GM12878 (cell line): ENCODE results near the gene PPM1E.

Experiments used
- ASH2L ChIP-seq: fragments of 300-600, 200-600 bp; sonication (generic); IDR thresholded peaks from 2 replicates; pipeline ENCODE4 v1.6.1; 2017; ENCODE audit warnings: low read depth, mild to moderate bottlenecking, borderline replicate concordance
- CHD2 ChIP-seq: IDR thresholded peaks from 2 replicates; pipeline ENCODE4 v1.6.1; 2011; ENCODE audit warnings: low read depth, low read length, improper control_type of control experiment, borderline replicate concordance
- CHD4 ChIP-seq: fragments of 200-600 bp; sonication (generic); IDR thresholded peaks from 2 replicates; pipeline ENCODE4 v1.6.1; 2016; ENCODE audit warnings: mild to moderate bottlenecking
- EZH2 ChIP-seq: IDR thresholded peaks from 2 replicates; pipeline ENCODE4 v1.6.1; 2012; ENCODE audit warnings: low read depth, mild to moderate bottlenecking, control low read depth, inconsistent platforms, low read length, borderline replicate concordance; ENCODE audit not compliant: control insufficient read depth
- NFYB ChIP-seq: IDR thresholded peaks from 2 replicates; pipeline ENCODE4 v1.6.1; 2011; ENCODE audit warnings: low read depth, mild to moderate bottlenecking, low read length, improper control_type of control experiment, moderate library complexity; ENCODE audit not compliant: insufficient read depth
- POLR2A ChIP-seq: IDR thresholded peaks from 2 replicates; pipeline ENCODE4 v1.6.1; 2011; ENCODE audit warnings: low read depth, mild to moderate bottlenecking, low read length
- POLR2AphosphoS5 ChIP-seq: IDR thresholded peaks from 2 replicates; pipeline ENCODE4 v1.6.1; 2011; ENCODE audit warnings: mild to moderate bottlenecking, low read length, inconsistent platforms
- SIX5 ChIP-seq: IDR thresholded peaks from 2 replicates; pipeline ENCODE4 v1.6.1; 2011; ENCODE audit warnings: mild to moderate bottlenecking, low read depth, low read length, moderate library complexity; ENCODE audit not compliant: severe bottlenecking
- ZNF207 ChIP-seq: fragments of 450-650 bp; IDR thresholded peaks from 2 replicates; pipeline ENCODE4 v1.6.1; 2014; ENCODE audit warnings: antibody characterized with exemption, mild to moderate bottlenecking, borderline replicate concordance
- TF ChIP-seq, protein P1 (sequence below), 3 experiments: IDR thresholded peaks in 2 of 3; conservative IDR thresholded peaks in 1 of 3; 2 replicates each; pipeline ENCODE4 v1.5.1; 2011; ENCODE audit warnings: low read depth in 3 of 3, low read length in 3 of 3, mild to moderate bottlenecking in 3 of 3, control low read depth in 2 of 3, moderate library complexity in 2 of 3, inconsistent platforms in 1 of 3, mixed read lengths in 1 of 3; ENCODE audit not compliant: control insufficient read depth in 2 of 3, insufficient read depth in 1 of 3; ENCODE audit errors: extremely low read depth in 1 of 3

DNA sequence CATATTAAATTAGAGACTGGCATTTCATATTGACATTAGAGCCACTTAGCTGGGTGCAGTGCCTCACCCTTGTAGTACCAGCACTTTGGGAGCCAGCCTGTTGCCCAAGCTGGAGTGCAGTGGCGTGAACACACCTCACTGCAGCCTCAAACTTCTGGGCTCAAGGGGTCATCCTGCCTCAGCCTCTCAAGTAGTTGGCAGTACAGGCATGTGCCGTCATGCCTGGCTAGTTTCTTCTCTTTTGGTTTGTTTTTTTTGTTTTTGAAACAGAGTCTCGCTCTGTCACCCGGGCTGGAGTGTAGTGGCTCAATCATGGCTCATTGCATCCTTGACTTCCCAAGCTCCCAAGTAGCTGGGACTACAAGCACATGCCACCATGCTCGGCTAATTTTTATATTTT, 8.7 kb downstream of the PPM1E start:
- no peak for TF ChIP-seq POLR2AphosphoS5
- TF ChIP-seq, protein P1, sequence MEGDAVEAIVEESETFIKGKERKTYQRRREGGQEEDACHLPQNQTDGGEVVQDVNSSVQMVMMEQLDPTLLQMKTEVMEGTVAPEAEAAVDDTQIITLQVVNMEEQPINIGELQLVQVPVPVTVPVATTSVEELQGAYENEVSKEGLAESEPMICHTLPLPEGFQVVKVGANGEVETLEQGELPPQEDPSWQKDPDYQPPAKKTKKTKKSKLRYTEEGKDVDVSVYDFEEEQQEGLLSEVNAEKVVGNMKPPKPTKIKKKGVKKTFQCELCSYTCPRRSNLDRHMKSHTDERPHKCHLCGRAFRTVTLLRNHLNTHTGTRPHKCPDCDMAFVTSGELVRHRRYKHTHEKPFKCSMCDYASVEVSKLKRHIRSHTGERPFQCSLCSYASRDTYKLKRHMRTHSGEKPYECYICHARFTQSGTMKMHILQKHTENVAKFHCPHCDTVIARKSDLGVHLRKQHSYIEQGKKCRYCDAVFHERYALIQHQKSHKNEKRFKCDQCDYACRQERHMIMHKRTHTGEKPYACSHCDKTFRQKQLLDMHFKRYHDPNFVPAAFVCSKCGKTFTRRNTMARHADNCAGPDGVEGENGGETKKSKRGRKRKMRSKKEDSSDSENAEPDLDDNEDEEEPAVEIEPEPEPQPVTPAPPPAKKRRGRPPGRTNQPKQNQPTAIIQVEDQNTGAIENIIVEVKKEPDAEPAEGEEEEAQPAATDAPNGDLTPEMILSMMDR (IDR thresholded peaks at IDR 0.05 in 2 of 3, conservative IDR thresholded peaks at IDR 0.05 in 1 of 3; ENCODE audit: control insufficient read depth in 2 of 3, extremely low read depth in 1 of 3, insufficient read depth in 1 of 3, low read depth in 3 of 3, low read length in 3 of 3) = no peak
- TF ChIP-seq CHD4 = no peak
- TF ChIP-seq POLR2A = no peak
- no peak for TF ChIP-seq ASH2L
- no peak for TF ChIP-seq CHD2
- TF ChIP-seq EZH2 = no peak
- TF ChIP-seq SIX5 = no peak
- no peak for TF ChIP-seq NFYB
- TF ChIP-seq ZNF207 = no peak
